K562 (cell line): ENCODE measurements around the gene SF3B4. TPM values are rescaled to one million over a fixed set of nuclear protein-coding genes. Genes with fewer than 3 reads are reported as not detected.
A peak's percentile ranks its signal among the peaks of the same experiment; 100 is the strongest.

Source experiments
- BDP1 ChIP-seq: IDR thresholded peaks from 3 replicates; pipeline ENCODE4 v1.6.1; 2011; ENCODE audit not compliant: insufficient read length, insufficient read depth
- BRD9 ChIP-seq: fragments of 450-650 bp; IDR thresholded peaks from 2 replicates; pipeline ENCODE4 v1.6.1; 2018; ENCODE audit warnings: low read depth; ENCODE audit not compliant: partially characterized antibody
- CBFA2T3 ChIP-seq: fragments of 450-650 bp; IDR thresholded peaks from 2 replicates; pipeline ENCODE4 v1.6.1; 2017
- CREBBP ChIP-seq: IDR thresholded peaks from one replicate; pipeline ENCODE4 v1.6.1; 2012; ENCODE audit warnings: low read depth, mild to moderate bottlenecking, control low read depth, inconsistent platforms, low read length
- MAZ ChIP-seq, 2 experiments: fragments of 450-650 bp in 1 of 2; sonication (generic) in 1 of 2; formaldehyde crosslinking; IDR thresholded peaks in 1 of 2; conservative IDR thresholded peaks in 1 of 2; 2 replicates each; pipeline versions ENCODE4 v1.4.0 to v1.5.0; 2020; ENCODE audit warnings: mild to moderate bottlenecking in 1 of 2, missing genetic modification reagents in 1 of 2
- MIER1 ChIP-seq: fragments of 450-650 bp; IDR thresholded peaks from 2 replicates; pipeline ENCODE4 v1.6.1; 2016; ENCODE audit warnings: antibody characterized with exemption, mild to moderate bottlenecking, low read depth
- MNT ChIP-seq, 2 experiments: fragments of 450-650 bp; conservative IDR thresholded peaks; 2 replicates each; pipeline ENCODE4 v1.6.1; 2017; ENCODE audit warnings: mild to moderate bottlenecking in 2 of 2, moderate library complexity in 2 of 2
- ZBTB40 ChIP-seq, 2 experiments: fragments of 450-650 bp in 1 of 2; sonication (generic) in 1 of 2; formaldehyde crosslinking in 1 of 2; IDR thresholded peaks; 2 replicates each; pipeline versions ENCODE4 v1.7.1 to v1.9.0; 2016 to 2022; ENCODE audit warnings: inconsistent platforms in 1 of 2, mild to moderate bottlenecking in 1 of 2, missing genetic modification reagents in 1 of 2
- ZFP36 ChIP-seq: fragments of 150-350 bp; IDR thresholded peaks from 2 replicates; pipeline ENCODE4 v1.6.1; 2018; ENCODE audit warnings: low read length, low read depth; ENCODE audit not compliant: partially characterized antibody
- ZKSCAN3 ChIP-seq: fragments of 250-450 bp; sonication (Bioruptor Pico); IDR thresholded peaks from 2 replicates; pipeline ENCODE4 v1.4.0; 2020
- polyA plus RNA-seq, 8 experiments: library from polyadenylated mRNA; depleted of rRNA in 4 of 8; stranded (reverse) in 5 of 8; unstranded in 3 of 8; fragments of >200 nt; fragmentation: Nextera tagmentation in 2 of 8; fragmentation: Illumina TruSeq in 1 of 8; extraction: Ambion mirVana in 2 of 8; extraction: Trizol in 1 of 8; gene quantifications; 2 replicates each; pipeline versions ENCODE4 v1.2.1 to v1.2.3, GENCODE V29; 2011 to 2014; ENCODE audit warnings: inconsistent platforms in 1 of 8, missing spikeins in 1 of 8
- total RNA-seq, 7 experiments: library from RNA; depleted of rRNA in 6 of 7; stranded (reverse); fragments of >200 nt in 6 of 7; fragmentation: Illumina TruSeq in 2 of 7; extraction: Trizol in 2 of 7; gene quantifications; 2 replicates each; pipeline versions ENCODE4 v1.2.1 to v1.2.3, GENCODE V29; 2011 to 2021; ENCODE audit warnings: low replicate concordance in 1 of 7
- TF ChIP-seq, protein P1 (sequence below): fragments of 450-650 bp; IDR thresholded peaks from 2 replicates; pipeline ENCODE4 v1.6.1; 2017; ENCODE audit warnings: antibody characterized with exemption

The SF3B4 gene
- total and polyA plus RNA-seq, 9 of the 15 experiments (the other 6 are each of a cell fraction or from before 2014, with no cell fraction given): 3.0 to 88.0 (median 26.1) TPM

DNA sequence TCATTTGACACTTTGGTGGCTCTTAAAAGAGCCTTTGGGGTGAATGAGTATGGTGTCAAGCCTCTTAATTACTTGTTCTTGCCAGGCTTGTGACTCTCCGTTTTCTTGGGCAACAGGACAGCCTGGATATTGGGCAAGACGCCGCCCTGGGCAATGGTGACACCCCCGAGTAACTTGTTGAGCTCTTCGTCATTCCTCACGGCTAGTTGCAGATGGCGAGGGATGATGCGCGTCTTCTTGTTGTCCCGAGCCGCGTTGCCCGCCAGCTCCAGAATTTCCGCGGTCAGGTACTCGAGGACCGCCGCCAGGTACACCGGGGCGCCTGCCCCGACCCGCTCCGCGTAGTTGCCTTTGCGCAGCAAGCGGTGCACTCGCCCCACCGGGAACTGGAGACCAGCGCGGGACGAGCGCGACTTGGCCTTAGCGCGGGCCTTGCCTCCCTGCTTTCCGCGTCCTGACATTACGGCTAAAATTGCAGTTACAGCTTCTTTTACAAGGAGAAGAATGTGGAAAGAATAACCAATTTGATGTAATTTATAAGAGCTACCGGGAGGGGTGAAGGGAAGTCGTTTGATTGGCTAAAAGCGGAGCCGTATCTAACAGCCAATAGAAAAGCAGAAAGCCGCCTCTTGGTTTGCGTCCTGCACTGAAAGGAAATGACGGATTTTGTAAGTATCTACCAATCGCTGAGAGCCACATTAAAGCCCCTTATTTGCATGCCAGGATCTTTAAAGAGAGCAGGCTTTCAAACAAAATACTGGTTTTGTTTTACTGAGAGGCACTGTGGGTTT lies 40.0 kb downstream of the SF3B4 start (continued):
- no peak for TF ChIP-seq MIER1
- TF ChIP-seq BDP1: no peak
- no peak for TF ChIP-seq CBFA2T3
- no peak; a peak in 1 of 4 replicates for TF ChIP-seq MNT (conservative IDR thresholded peaks at IDR 0.05)
- peak; percentile 51; the same call in 1 of the 2 replicates for TF ChIP-seq ZBTB40 (IDR thresholded peaks at IDR 0.05)
- peak; percentile 51; the same call in 1 of the 2 replicates for TF ChIP-seq ZBTB40 (CRISPR knock-in tag; IDR thresholded peaks at IDR 0.05)
- no peak for TF ChIP-seq ZKSCAN3 (CRISPR knock-in tag)
- peak; percentile 38 for TF ChIP-seq BRD9
- no peak for TF ChIP-seq ZFP36
- TF ChIP-seq CREBBP: no peak
- TF ChIP-seq, protein P1, sequence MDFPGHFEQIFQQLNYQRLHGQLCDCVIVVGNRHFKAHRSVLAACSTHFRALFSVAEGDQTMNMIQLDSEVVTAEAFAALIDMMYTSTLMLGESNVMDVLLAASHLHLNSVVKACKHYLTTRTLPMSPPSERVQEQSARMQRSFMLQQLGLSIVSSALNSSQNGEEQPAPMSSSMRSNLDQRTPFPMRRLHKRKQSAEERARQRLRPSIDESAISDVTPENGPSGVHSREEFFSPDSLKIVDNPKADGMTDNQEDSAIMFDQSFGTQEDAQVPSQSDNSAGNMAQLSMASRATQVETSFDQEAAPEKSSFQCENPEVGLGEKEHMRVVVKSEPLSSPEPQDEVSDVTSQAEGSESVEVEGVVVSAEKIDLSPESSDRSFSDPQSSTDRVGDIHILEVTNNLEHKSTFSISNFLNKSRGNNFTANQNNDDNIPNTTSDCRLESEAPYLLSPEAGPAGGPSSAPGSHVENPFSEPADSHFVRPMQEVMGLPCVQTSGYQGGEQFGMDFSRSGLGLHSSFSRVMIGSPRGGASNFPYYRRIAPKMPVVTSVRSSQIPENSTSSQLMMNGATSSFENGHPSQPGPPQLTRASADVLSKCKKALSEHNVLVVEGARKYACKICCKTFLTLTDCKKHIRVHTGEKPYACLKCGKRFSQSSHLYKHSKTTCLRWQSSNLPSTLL: no peak
- peak; percentile 32 to 48 for TF ChIP-seq MAZ (CRISPR knock-in tag; conservative IDR thresholded peaks at IDR 0.05 in 1 of 2, IDR thresholded peaks at IDR 0.05 in 1 of 2)
